H1 (cell line): ENCODE data around the gene RIPPLY1. TPM values are rescaled to one million over a fixed set of nuclear protein-coding genes. Genes with fewer than 3 reads are reported as not detected.

Experiments
- CTCF ChIA-PET: fragments of 300-600 bp; sonication (Branson Sonifier 250); formaldehyde crosslinking; loops from one replicate; lab custom pipeline; 2021; ENCODE audit not compliant: partially characterized antibody; lab: Charles Lee
- POLR2A ChIA-PET: fragments of 300-600 bp; sonication (Branson Sonifier 250); formaldehyde crosslinking; loops from one replicate; lab custom pipeline; 2021; ENCODE audit warnings: inconsistent platforms; ENCODE audit not compliant: partially characterized antibody; lab: Charles Lee
- DNase-seq, 2 experiments: peaks; one replicate each; pipeline versions ENCODE4 v3.0.0 to v3.0.0-alpha.2; 2010 to 2022; ENCODE audit warnings: low spot score in 2 of 2, low read depth in 1 of 2, mixed read lengths in 1 of 2
- FAIRE-seq: peaks from 2 replicates; lab custom pipeline; 2011; peaks lifted over from hg19 to GRCh38; lab: Jason Lieb, UNC
- H2AFZ ChIP-seq: 2 replicates; pipeline ENCODE4 v1.8.1; 2012; ENCODE audit warnings: low read length, inconsistent platforms
- H2AK5ac ChIP-seq: 2 replicates; pipeline ENCODE4 v1.6.1; 2013; ENCODE audit warnings: low read depth, low read length
- H2BK120ac ChIP-seq: replicated peaks from 2 replicates; pipeline ENCODE3; 2013; ENCODE audit warnings: low read depth, low read length, inconsistent platforms
- H2BK12ac ChIP-seq: 2 replicates; pipeline ENCODE4 v1.6.1; 2013; ENCODE audit warnings: low read depth, low read length
- H2BK15ac ChIP-seq: 2 replicates; pipeline ENCODE4 v1.6.1; 2013; ENCODE audit warnings: low read length
- H2BK20ac ChIP-seq: 2 replicates; pipeline ENCODE4 v1.6.1; 2013; ENCODE audit warnings: low read length
- H2BK5ac ChIP-seq: 2 replicates; pipeline ENCODE4 v1.6.1; 2013; ENCODE audit warnings: low read depth, low read length
- H3K14ac ChIP-seq: 2 replicates; pipeline ENCODE4 v1.6.1; 2013; ENCODE audit warnings: inconsistent platforms; ENCODE audit not compliant: insufficient read length
- H3K18ac ChIP-seq: 2 replicates; pipeline ENCODE4 v1.6.1; 2013; ENCODE audit warnings: low read length; ENCODE audit errors: extremely low read depth
- H3K23ac ChIP-seq: 2 replicates; pipeline ENCODE4 v1.6.1; 2013; ENCODE audit warnings: inconsistent platforms; ENCODE audit not compliant: insufficient read length
- H3K23me2 ChIP-seq: 2 replicates; pipeline ENCODE4 v1.6.1; 2013; ENCODE audit warnings: low read depth, low read length
- H3K27ac ChIP-seq: 2 replicates; pipeline ENCODE4 v1.6.1; 2011; ENCODE audit warnings: low read depth, low read length, inconsistent platforms
- H3K27me3 ChIP-seq, 4 experiments: replicated peaks in 1 of 4; 1 replicate in 1 of 4; 2 replicates in 3 of 4; pipeline versions ENCODE4 v1.6.1 to v1.8.1; 2011 to 2013; ENCODE audit warnings: low read length in 3 of 4, mild to moderate bottlenecking in 3 of 4, inconsistent platforms in 2 of 4, mixed read lengths in 2 of 4, moderate library complexity in 1 of 4; ENCODE audit not compliant: control insufficient read depth in 3 of 4, insufficient read depth in 3 of 4; ENCODE audit errors: extremely low read depth in 1 of 4
- H3K36me3 ChIP-seq, 4 experiments: 2 replicates each; pipeline versions ENCODE4 v1.6.1 to v1.8.1; 2011 to 2013; ENCODE audit warnings: mild to moderate bottlenecking in 4 of 4, low read length in 3 of 4, moderate library complexity in 2 of 4, control low read depth in 1 of 4, inconsistent platforms in 1 of 4; ENCODE audit not compliant: insufficient read depth in 4 of 4, control insufficient read depth in 2 of 4
- H3K4ac ChIP-seq: replicated peaks from 2 replicates; pipeline ENCODE3; 2013; ENCODE audit warnings: low read length, low read depth, mixed read lengths, inconsistent platforms; ENCODE audit not compliant: insufficient read length
- H3K4me1 ChIP-seq, 4 experiments: replicated peaks in 1 of 4; 1 replicate in 1 of 4; 2 replicates in 3 of 4; pipeline versions ENCODE4 v1.6.1 to v1.8.1; 2011 to 2013; ENCODE audit warnings: low read length in 3 of 4, inconsistent platforms in 2 of 4, mixed read lengths in 1 of 4; ENCODE audit not compliant: insufficient read depth in 4 of 4, control insufficient read depth in 3 of 4
- H3K4me2 ChIP-seq, 2 experiments: 2 replicates each; pipeline versions ENCODE4 v1.6.1 to v1.8.1; 2011 to 2013; ENCODE audit warnings: low read depth in 2 of 2, low read length in 2 of 2, control low read depth in 1 of 2, inconsistent platforms in 1 of 2, mild to moderate bottlenecking in 1 of 2; ENCODE audit not compliant: insufficient read depth in 1 of 2
- H3K4me3 ChIP-seq, 4 experiments: fragments of 200-600, 300-600 bp in 1 of 4; sonication (generic), shearing (Covaris generic), sonication (Bioruptor Twin) in 1 of 4; 2 replicates each; pipeline versions ENCODE4 v1.5.1 to v1.8.1; 2011 to 2016; ENCODE audit warnings: low read length in 4 of 4, low read depth in 3 of 4, control low read depth in 2 of 4, inconsistent platforms in 2 of 4, mild to moderate bottlenecking in 2 of 4, mixed read lengths in 1 of 4, moderate library complexity in 1 of 4; ENCODE audit not compliant: insufficient read depth in 2 of 4; ENCODE audit errors: extremely low read depth in 1 of 4
- H3K56ac ChIP-seq: replicated peaks from 2 replicates; pipeline ENCODE3; 2013; ENCODE audit warnings: low read depth, mild to moderate bottlenecking, mixed read lengths, low read length, inconsistent platforms; ENCODE audit not compliant: insufficient read length
- H3K79me1 ChIP-seq: 2 replicates; pipeline ENCODE4 v1.6.1; 2013; ENCODE audit warnings: low read depth, low read length, control low read depth
- H3K79me2 ChIP-seq, 2 experiments: 2 replicates each; pipeline versions ENCODE4 v1.6.1 to v1.8.1; 2012 to 2013; ENCODE audit warnings: low read length in 2 of 2, mild to moderate bottlenecking in 2 of 2, inconsistent platforms in 1 of 2; ENCODE audit not compliant: insufficient read depth in 2 of 2, control insufficient read depth in 1 of 2
- H3K9ac ChIP-seq, 4 experiments: replicated peaks in 1 of 4; 1 replicate in 1 of 4; 2 replicates in 3 of 4; pipeline versions ENCODE4 v1.6.1 to v1.8.1; 2011 to 2013; ENCODE audit warnings: low read depth in 3 of 4, low read length in 3 of 4, control low read depth in 2 of 4, mild to moderate bottlenecking in 2 of 4, moderate library complexity in 2 of 4, inconsistent platforms in 1 of 4; ENCODE audit errors: extremely low read depth in 1 of 4
- H3K9me3 ChIP-seq, 2 experiments: 2 replicates each; pipeline versions ENCODE4 v1.6.1 to v1.8.1; 2012 to 2013; ENCODE audit warnings: mild to moderate bottlenecking in 2 of 2, moderate library complexity in 2 of 2, control low read depth in 1 of 2, inconsistent platforms in 1 of 2, low read depth in 1 of 2, low read length in 1 of 2, mixed read lengths in 1 of 2; ENCODE audit not compliant: insufficient read depth in 2 of 2
- H4K20me1 ChIP-seq, 2 experiments: replicated peaks in 1 of 2; 2 replicates each; pipeline versions ENCODE3 to v1.8.1; 2011 to 2013; ENCODE audit warnings: inconsistent platforms in 2 of 2, low read length in 2 of 2, mild to moderate bottlenecking in 1 of 2; ENCODE audit not compliant: insufficient read depth in 2 of 2, control insufficient read depth in 1 of 2
- H4K5ac ChIP-seq: 2 replicates; pipeline ENCODE4 v1.6.1; 2013; ENCODE audit warnings: low read length, low read depth, mixed read lengths, inconsistent platforms; ENCODE audit not compliant: insufficient read length
- H4K8ac ChIP-seq: 2 replicates; pipeline ENCODE4 v1.8.0; 2013; ENCODE audit warnings: mild to moderate bottlenecking, moderate library complexity, low read length, inconsistent platforms; ENCODE audit not compliant: insufficient read depth; ENCODE audit errors: extremely low read depth
- H4K91ac ChIP-seq: replicated peaks from 2 replicates; pipeline ENCODE3; 2013; ENCODE audit warnings: low read length, mixed read lengths, inconsistent platforms; ENCODE audit not compliant: insufficient read length
- CBX5 ChIP-seq: fragments of 300-800, 300-1000 bp; sonication (generic); IDR thresholded peaks from 2 replicates; pipeline ENCODE4 v1.7.1; 2016; ENCODE audit warnings: antibody characterized with exemption, low read length, low read depth
- CEBPB ChIP-seq: IDR thresholded peaks from 2 replicates; pipeline ENCODE4 v1.6.1; 2012; ENCODE audit warnings: low read depth, low read length
- CHD2 ChIP-seq: IDR thresholded peaks from 2 replicates; pipeline ENCODE4 v1.6.1; 2012; ENCODE audit warnings: low read length, improper control_type of control experiment
- CREB1 ChIP-seq: IDR thresholded peaks from 2 replicates; pipeline ENCODE4 v1.6.1; 2012; ENCODE audit warnings: inconsistent platforms
- EGR1 ChIP-seq: IDR thresholded peaks from 2 replicates; pipeline ENCODE4 v1.6.1; 2011; ENCODE audit warnings: low read depth, low read length, borderline replicate concordance
- HDAC6 ChIP-seq: IDR thresholded peaks from one replicate; pipeline ENCODE4 v1.7.1; 2012; ENCODE audit warnings: low read depth, mild to moderate bottlenecking, inconsistent platforms, low read length, moderate library complexity
- MAFK ChIP-seq: IDR thresholded peaks from 2 replicates; pipeline ENCODE4 v1.6.1; 2012; ENCODE audit warnings: low read depth, mild to moderate bottlenecking, improper control_type of control experiment, low read length
- POLR2A ChIP-seq, 2 experiments: IDR thresholded peaks; 1 replicate in 1 of 2; 2 replicates in 1 of 2; pipeline ENCODE4 v1.6.1; 2011; ENCODE audit warnings: low read depth in 2 of 2, low read length in 2 of 2, mild to moderate bottlenecking in 2 of 2; ENCODE audit errors: control extremely low read depth in 1 of 2
- POU5F1 ChIP-seq: IDR thresholded peaks from 2 replicates; pipeline ENCODE4 v1.6.1; 2011; ENCODE audit warnings: low read depth, mild to moderate bottlenecking, low read length, moderate library complexity
- RFX5 ChIP-seq: IDR thresholded peaks from 2 replicates; pipeline ENCODE4 v1.6.1; 2011; ENCODE audit warnings: low read depth, low read length, improper control_type of control experiment, borderline replicate concordance
- SAP30 ChIP-seq: fragments of 300-600 bp; sonication (generic); IDR thresholded peaks from 2 replicates; pipeline ENCODE4 v1.7.1; 2012; ENCODE audit warnings: low read length, moderate library complexity, mild to moderate bottlenecking, inconsistent platforms; ENCODE audit not compliant: insufficient read depth, insufficient replicate concordance
- SIN3A ChIP-seq, 2 experiments: IDR thresholded peaks in 1 of 2; conservative IDR thresholded peaks in 1 of 2; 2 replicates each; pipeline ENCODE4 v1.6.1; 2011 to 2012; ENCODE audit warnings: low read length in 2 of 2, improper control_type of control experiment in 1 of 2, low read depth in 1 of 2, mild to moderate bottlenecking in 1 of 2
- TEAD4 ChIP-seq: IDR thresholded peaks from 2 replicates; pipeline ENCODE4 v1.6.1; 2012; ENCODE audit warnings: low read depth, low read length, inconsistent platforms, mixed read lengths
- WGBS, 2 experiments: shearing (Covaris generic) in 1 of 2; methylation state at CpG; one replicate each; pipeline versions ENCODE4 v1.1.6 to v1.1.7; 2013 to 2015; ENCODE audit warnings: low lambda C conversion rate in 2 of 2, mixed read lengths in 2 of 2, inconsistent platforms in 1 of 2, low coverage in 1 of 2, missing lambda C conversion rate in 1 of 2; ENCODE audit not compliant: insufficient replicate concordance in 2 of 2, insufficient coverage in 1 of 2, insufficient read length in 1 of 2; ENCODE audit errors: extremely low coverage in 1 of 2, missing lambda C conversion rate in 1 of 2; 5-methylcytosine and 5-hydroxymethylcytosine counted together
- polyA plus RNA-seq, 7 experiments: library from polyadenylated mRNA; depleted of rRNA in 3 of 7; stranded (reverse) in 5 of 7; unstranded in 2 of 7; fragments of >200 nt in 5 of 7; fragments of 200-250 nt in 2 of 7; gene quantifications; 1 replicate in 5 of 7; 2 replicates in 1 of 7; 4 replicates in 1 of 7; pipeline versions ENCODE4 v1.2.1 to v1.2.3, GENCODE V29; 2011 to 2013; ENCODE audit warnings: missing spikeins in 2 of 7, mixed read lengths in 2 of 7
- total RNA-seq: library from RNA; stranded (reverse); fragmentation: NEBNext Ultra II Directional; extraction: Animal tissue kit (Norgen Biotek cat#: 25700); gene quantifications from 2 replicates; pipeline ENCODE4 v1.2.1, GENCODE V29; 2021

Gene RIPPLY1
- total and polyA plus RNA-seq, 2 of the 8 experiments (the other 6 are each of a cell fraction or from before 2014, with no cell fraction given), result not detected

GRCh38 chrX:106912864-106913263, 9.7 kb upstream of the RIPPLY1 start:
- Histone ChIP-seq H3K18ac (no peak overlapping the region), H3K4me1 (no peaks in the 10 kb centered on the region), H3K23ac (no peak overlapping the region), H2AK5ac (no peak overlapping the region), H3K27me3 (no peaks in the 10 kb centered on the region), H3K79me2 (no peaks in the 10 kb centered on the region), H3K14ac (no peak overlapping the region), H2BK120ac (no peak overlapping the region), H3K36me3 (no peaks in the 10 kb centered on the region), H2BK20ac (no peak overlapping the region), H3K4ac (no peak overlapping the region), H3K27ac (no peak overlapping the region), H4K91ac (no peak overlapping the region), H3K56ac (no peak overlapping the region), H4K5ac (no peak overlapping the region), H3K23me2 (no peaks in the 10 kb centered on the region), H3K4me3 (no peak overlapping the region), H2BK15ac (no peak overlapping the region), H2BK5ac (no peak overlapping the region), H3K79me1 (no peaks in the 10 kb centered on the region), H4K8ac (no peak overlapping the region), H3K9me3 (no peaks in the 10 kb centered on the region), H3K9ac (no peak overlapping the region), H3K4me2 (no peak overlapping the region), H2AFZ (no peak overlapping the region), H4K20me1 (no peaks in the 10 kb centered on the region), H2BK12ac (no peak overlapping the region)
- ChIA-PET CTCF (interaction anchor here (1.2 kb wide), 1 partner anchor 8 kb away, joined by 3 read pairs; the partner anchor contains the start of gene CLDN2), POLR2A (no interaction called here)
- no peak for FAIRE-seq
- DNase-seq, result no peak
- WGBS, 2 experiments, result 96% methylated on average over 2 of the region's 2 CpGs; no CpG with 5 or more reads in 1 of the 2 experiments
- TF ChIP-seq RFX5 (no peak), MAFK (no peak), POLR2A (IDR thresholded peaks at IDR 0.05; ENCODE audit: control extremely low read depth in 1 of 2, low read depth in 2 of 2, low read length in 2 of 2) (no peak), EGR1 (no peak), POU5F1 (no peak), CHD2 (no peak), HDAC6 (no peak), SAP30 (no peak), SIN3A (conservative IDR thresholded peaks at IDR 0.05 in 1 of 2, IDR thresholded peaks at IDR 0.05 in 1 of 2; ENCODE audit: low read depth in 1 of 2, low read length in 2 of 2) (no peak), CBX5 (no peak), CEBPB (no peak), CREB1 (no peak), TEAD4 (no peak)
